ENCODE measurements around the gene RGS9.

GRCh38 chr17:65259281-65259680 is 122.1 kb downstream of the RGS9 start:
- TF ChIP-seq MAX (IDR thresholded peaks at IDR 0.05) (no peak), CTCF (IDR thresholded peaks at IDR 0.05 in 2 of 3, conservative IDR thresholded peaks at IDR 0.05 in 1 of 3; ENCODE audit: borderline replicate concordance in 1 of 3, insufficient read depth in 1 of 3, low read depth in 2 of 3, low read length in 2 of 3) (no peak), SRF (IDR thresholded peaks at IDR 0.05; ENCODE audit: low read depth) (no peak), JUND (IDR thresholded peaks at IDR 0.05) (no peak), ZNF274 (IDR thresholded peaks at IDR 0.05; ENCODE audit: low read depth, low read length) (no peak), POLR2A (IDR thresholded peaks at IDR 0.05; ENCODE audit: borderline replicate concordance, extremely low read depth, insufficient read depth, insufficient read length) (no peak), YY1 (IDR thresholded peaks at IDR 0.05; ENCODE audit: extremely low read depth, insufficient replicate concordance, low read depth, low read length) (no peak), SP1 (IDR thresholded peaks at IDR 0.05; ENCODE audit: low read depth) (no peak), SIN3A (IDR thresholded peaks at IDR 0.05; ENCODE audit: low read depth) (no peak)
- TF ChIP-seq, protein P1, sequence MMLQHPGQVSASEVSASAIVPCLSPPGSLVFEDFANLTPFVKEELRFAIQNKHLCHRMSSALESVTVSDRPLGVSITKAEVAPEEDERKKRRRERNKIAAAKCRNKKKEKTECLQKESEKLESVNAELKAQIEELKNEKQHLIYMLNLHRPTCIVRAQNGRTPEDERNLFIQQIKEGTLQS (IDR thresholded peaks at IDR 0.05) = no peak
